ENCODE measurements around the gene RASD1. TPM values are rescaled to one million over a fixed set of nuclear protein-coding genes. Genes with fewer than 3 reads are reported as not detected.

Gene RASD1
- polyA plus RNA-seq, 1 of the 3 experiments (the other 2 are of a cell fraction) = 0.43 TPM

- no peaks in the 10 kb centered on the region for H3F3A ChIP-seq (replicated peaks; ENCODE audit: insufficient read depth)
These were observed 29.8 kb upstream of the RASD1 start for GRCh38 chr17:17525956-17526355.

GRCh38 chr17:17525311-17525710 is 29.1 kb upstream of the RASD1 start:
- Histone ChIP-seq H3K36me3 (replicated peaks in 1 of 2; ENCODE audit: control insufficient read depth in 1 of 2, insufficient read depth in 2 of 2, low read length in 1 of 2) (no peaks in the 10 kb centered on the region), H4K20me1 (ENCODE audit: insufficient read depth) (no peaks in the 10 kb centered on the region), H3K27me3 (ENCODE audit: insufficient read depth) (no peaks in the 10 kb centered on the region), H3K9me2 (no peaks in the 10 kb centered on the region), H3K27ac (ENCODE audit: low read depth in 2 of 2, low read length in 1 of 2) (no peak overlapping the region), H2AFZ (ENCODE audit: low read depth) (no peak overlapping the region), H3K4me1 (ENCODE audit: control insufficient read depth in 1 of 2, insufficient read depth in 2 of 2, low read depth in 1 of 2, low read length in 1 of 2) (peaks cover 0 to 16% of the 10 kb centered on the region in 2 experiments; a peak in 1 of 4 replicates), H3K79me2 (ENCODE audit: insufficient read depth) (no peaks in the 10 kb centered on the region), H3K4me3 (ENCODE audit: low read depth in 2 of 2, low read length in 1 of 2) (no peak overlapping the region), H3F3A (replicated peaks; ENCODE audit: insufficient read depth) (no peaks in the 10 kb centered on the region), H3K4me2 (no peak overlapping the region), H3K9me3 (no peaks in the 10 kb centered on the region), H3K9ac (no peak overlapping the region)
- ChIA-PET POLR2A (no interaction called here), CTCF (interaction anchor here (0.7 to 3.3 kb wide), 5 partner anchors 28 to 117 kb away, joined by 3 to 13 read pairs (median 3); no protein-coding TSS in a partner anchor)
- 98% methylated on average over 15 of the region's 15 CpGs for WGBS (ENCODE audit: low lambda C conversion rate)
- DNase-seq = no peak
- TF ChIP-seq SMC3 (IDR thresholded peaks at IDR 0.05; ENCODE audit: low read depth, low read length) = no peak
- TF ChIP-seq RFX5 (IDR thresholded peaks at IDR 0.05; ENCODE audit: low read length) = no peak
- TF ChIP-seq RXRA (IDR thresholded peaks at IDR 0.05; ENCODE audit: borderline replicate concordance, low read depth) = no peak
- TF ChIP-seq RAD21 (IDR thresholded peaks at IDR 0.05; ENCODE audit: low read length) = no peak
- TF ChIP-seq JUND (IDR thresholded peaks at IDR 0.05) = no peak
- no peak for TF ChIP-seq TAF1 (IDR thresholded peaks at IDR 0.05; ENCODE audit: borderline replicate concordance, low read depth, low read length)
- TF ChIP-seq FOSL2 (IDR thresholded peaks at IDR 0.05; ENCODE audit: borderline replicate concordance, low read depth) = no peak
- TF ChIP-seq RCOR1 (IDR thresholded peaks at IDR 0.05; ENCODE audit: low read length) = no peak
- TF ChIP-seq TEAD4 (IDR thresholded peaks at IDR 0.05; ENCODE audit: borderline replicate concordance, insufficient read depth) = no peak
- TF ChIP-seq ZBTB33 (IDR thresholded peaks at IDR 0.05; ENCODE audit: borderline replicate concordance, low read depth) = no peak
- TF ChIP-seq CHD2 (IDR thresholded peaks at IDR 0.05; ENCODE audit: low read length, partially characterized antibody) = no peak
- no peak for TF ChIP-seq EP300 (IDR thresholded peaks at IDR 0.05; ENCODE audit: borderline replicate concordance in 1 of 2, low read depth in 1 of 2, low read length in 1 of 2)
- TF ChIP-seq YY1 (IDR thresholded peaks at IDR 0.05; ENCODE audit: low read depth) = no peak
- TF ChIP-seq NFIC (IDR thresholded peaks at IDR 0.05; ENCODE audit: borderline replicate concordance) = no peak
- no peak for TF ChIP-seq CTCF (IDR thresholded peaks at IDR 0.05)
- no peak for TF ChIP-seq NRF1 (IDR thresholded peaks at IDR 0.05; ENCODE audit: low read depth, low read length)

More at GRCh38 chr17:17525956-17526355, 29.8 kb upstream of the RASD1 start:
- Histone ChIP-seq H3K9me2 (no peaks in the 10 kb centered on the region), H3K9ac (no peak overlapping the region), H3K36me3 (replicated peaks in 1 of 2; ENCODE audit: control insufficient read depth in 1 of 2, insufficient read depth in 2 of 2, low read length in 1 of 2) (no peaks in the 10 kb centered on the region), H3K9me3 (no peaks in the 10 kb centered on the region), H3K4me1 (ENCODE audit: control insufficient read depth in 1 of 2, insufficient read depth in 2 of 2, low read depth in 1 of 2, low read length in 1 of 2) (peaks cover 0 to 16% of the 10 kb centered on the region in 2 experiments; a peak in 1 of 4 replicates), H3K79me2 (ENCODE audit: insufficient read depth) (no peaks in the 10 kb centered on the region), H2AFZ (ENCODE audit: low read depth) (no peak overlapping the region), H3K27ac (ENCODE audit: low read depth in 2 of 2, low read length in 1 of 2) (no peak overlapping the region), H4K20me1 (ENCODE audit: insufficient read depth) (no peaks in the 10 kb centered on the region), H3K4me2 (no peak overlapping the region), H3K27me3 (ENCODE audit: insufficient read depth) (no peaks in the 10 kb centered on the region), H3K4me3 (ENCODE audit: low read depth in 2 of 2, low read length in 1 of 2) (no peak overlapping the region)
- ChIA-PET POLR2A (no interaction called here), CTCF (interaction anchor here (0.8 to 1.2 kb wide), 4 partner anchors 14 to 116 kb away, joined by 3 read pairs; no protein-coding TSS in a partner anchor)
- 94% methylated on average over 6 of the region's 6 CpGs for WGBS (ENCODE audit: low lambda C conversion rate)
- TF ChIP-seq RAD21 (IDR thresholded peaks at IDR 0.05; ENCODE audit: low read length) (no peak), TEAD4 (IDR thresholded peaks at IDR 0.05; ENCODE audit: borderline replicate concordance, insufficient read depth) (no peak), JUND (IDR thresholded peaks at IDR 0.05) (no peak), USF1 (IDR thresholded peaks at IDR 0.05; ENCODE audit: borderline replicate concordance, low read depth) (no peak), GATA2 (CRISPR knock-in tag; IDR thresholded peaks at IDR 0.05) (no peak), GABPA (IDR thresholded peaks at IDR 0.05; ENCODE audit: low read depth) (no peak), MXI1 (IDR thresholded peaks at IDR 0.05; ENCODE audit: low read depth, low read length) (no peak), NRF1 (IDR thresholded peaks at IDR 0.05; ENCODE audit: low read depth, low read length) (no peak), SMC3 (IDR thresholded peaks at IDR 0.05; ENCODE audit: low read depth, low read length) (no peak), TCF12 (IDR thresholded peaks at IDR 0.05) (no peak), RFX5 (IDR thresholded peaks at IDR 0.05; ENCODE audit: low read length) (no peak), FOXM1 (IDR thresholded peaks at IDR 0.05; ENCODE audit: low read depth) (no peak), RCOR1 (IDR thresholded peaks at IDR 0.05; ENCODE audit: low read length) (no peak), EZH2phosphoT487 (IDR thresholded peaks at IDR 0.05; ENCODE audit: borderline replicate concordance, low read depth) (no peak), USF2 (IDR thresholded peaks at IDR 0.05; ENCODE audit: borderline replicate concordance, low read depth, low read length) (no peak)
- DNase-seq = no peak

Measured in SK-N-SH (cell line).